Renal cortical epithelial cell (primary cell): ENCODE data around the gene FOXL3. TPM values are rescaled to one million over a fixed set of nuclear protein-coding genes. Genes with fewer than 3 reads are reported as not detected.
"Not testable (repeated sequence)": the region's sequence is repeated elsewhere in the genome, so short reads cannot be mapped to it uniquely, and the experiment has no call there.

Experiments
- DNase-seq: peaks from one replicate; pipeline ENCODE4 v3.0.0-alpha.2; 2011; ENCODE audit warnings: low read depth
- total RNA-seq: library from RNA; depleted of rRNA; stranded (reverse); fragments of >200 nt; gene quantifications from 2 replicates; pipeline ENCODE4 v1.2.3, GENCODE V29; 2014

FOXL3 gene
- not detected in 2 replicates for total RNA-seq

GRCh38 chr7:289756-290553 lies at the start of gene FOXL3:
TSS of gene FOXL3 (plus strand) at chr7:290170. CDS start at chr7:290170, 0 bp downstream.
- no peak for DNase-seq

DNA sequence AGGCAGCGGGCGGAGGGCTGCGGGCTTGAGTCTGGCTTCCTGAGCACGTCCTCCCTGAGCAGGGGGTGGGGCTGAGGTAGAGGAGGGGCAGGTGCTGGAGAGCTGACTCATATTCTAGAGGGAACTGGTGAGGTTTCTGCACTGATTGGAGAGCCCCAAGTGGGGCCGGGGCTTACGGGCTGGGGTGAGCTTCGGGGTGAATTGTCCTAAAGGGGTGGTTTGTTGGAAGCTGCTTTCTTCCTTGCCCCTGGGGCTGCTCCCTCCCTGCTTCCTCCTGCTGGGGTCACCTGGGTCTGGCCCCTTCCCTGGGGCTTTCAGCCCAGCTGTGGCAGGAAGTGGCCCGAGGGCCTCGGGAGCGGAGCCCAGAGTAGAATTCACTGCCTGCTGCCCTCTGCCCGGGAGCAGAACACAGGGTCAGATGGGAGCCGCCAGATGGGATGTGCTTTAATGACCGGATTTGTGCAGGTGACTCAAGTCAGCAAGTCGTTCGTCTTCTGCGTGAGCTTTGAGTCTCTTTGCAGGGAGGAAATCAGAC lies 49.0 kb upstream of the FOXL3 start:
- peak; percentile 63 for DNase-seq

DNA sequence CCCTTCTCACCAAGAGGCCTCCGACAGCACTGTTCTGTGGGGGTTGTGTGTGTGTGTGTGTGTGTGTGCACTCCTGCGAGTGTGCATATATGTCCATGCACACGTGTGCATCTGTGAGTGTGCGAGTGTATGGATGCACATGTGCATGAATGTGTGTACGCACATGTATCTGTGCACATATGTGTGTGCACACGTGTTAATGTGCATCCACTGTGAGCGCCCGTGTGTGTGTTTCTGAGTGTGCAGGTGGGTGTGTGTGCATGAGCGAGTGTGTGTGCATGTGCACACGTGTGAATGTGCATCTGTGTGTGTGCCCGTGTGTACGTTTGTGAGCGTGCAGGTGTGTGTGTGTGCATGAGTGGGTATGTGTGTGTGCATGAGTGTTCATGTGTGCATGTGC lies 48.5 kb upstream of the FOXL3 start:
- no peak for DNase-seq

DNA sequence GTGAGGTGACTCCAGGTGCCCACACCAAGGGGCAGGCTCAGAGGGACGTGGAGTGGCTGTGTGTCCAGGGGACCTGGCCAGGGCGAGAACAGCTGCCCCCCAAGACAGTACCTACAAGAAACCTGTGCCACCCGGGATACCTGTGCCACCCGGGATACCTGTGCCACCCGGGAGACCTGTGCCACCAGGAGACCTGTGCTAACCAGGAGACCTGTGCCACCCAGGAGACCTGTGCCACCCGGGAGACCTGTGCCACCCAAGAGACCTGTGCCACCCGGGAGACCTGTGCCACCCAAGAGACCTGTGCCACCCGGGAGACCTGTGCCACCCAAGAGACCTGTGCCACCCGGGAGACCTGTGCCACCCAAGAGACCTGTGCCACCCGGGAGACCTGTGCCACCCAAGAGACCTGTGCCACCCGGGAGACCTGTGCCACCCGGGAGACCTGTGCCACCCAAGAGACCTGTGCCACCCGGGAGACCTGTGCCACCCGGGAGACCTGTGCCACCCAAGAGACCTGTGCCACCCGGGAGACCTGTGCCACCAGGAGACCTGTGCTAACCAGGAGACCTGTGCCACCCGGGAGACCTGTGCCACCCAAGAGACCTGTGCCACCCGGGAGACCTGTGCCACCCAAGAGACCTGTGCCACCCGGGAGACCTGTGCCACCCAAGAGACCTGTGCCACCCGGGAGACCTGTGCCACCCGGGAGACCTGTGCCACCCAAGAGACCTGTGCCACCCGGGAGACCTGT lies 47.0 kb upstream of the FOXL3 start:
- not testable (repeated sequence) for DNase-seq

- not testable (repeated sequence) for DNase-seq
Measured at GRCh38 chr7:243580-243978, 46.4 kb upstream of the FOXL3 start.

GRCh38 chr7:244974-245373 lies 45.0 kb upstream of the FOXL3 start:
- no peak for DNase-seq

DNA sequence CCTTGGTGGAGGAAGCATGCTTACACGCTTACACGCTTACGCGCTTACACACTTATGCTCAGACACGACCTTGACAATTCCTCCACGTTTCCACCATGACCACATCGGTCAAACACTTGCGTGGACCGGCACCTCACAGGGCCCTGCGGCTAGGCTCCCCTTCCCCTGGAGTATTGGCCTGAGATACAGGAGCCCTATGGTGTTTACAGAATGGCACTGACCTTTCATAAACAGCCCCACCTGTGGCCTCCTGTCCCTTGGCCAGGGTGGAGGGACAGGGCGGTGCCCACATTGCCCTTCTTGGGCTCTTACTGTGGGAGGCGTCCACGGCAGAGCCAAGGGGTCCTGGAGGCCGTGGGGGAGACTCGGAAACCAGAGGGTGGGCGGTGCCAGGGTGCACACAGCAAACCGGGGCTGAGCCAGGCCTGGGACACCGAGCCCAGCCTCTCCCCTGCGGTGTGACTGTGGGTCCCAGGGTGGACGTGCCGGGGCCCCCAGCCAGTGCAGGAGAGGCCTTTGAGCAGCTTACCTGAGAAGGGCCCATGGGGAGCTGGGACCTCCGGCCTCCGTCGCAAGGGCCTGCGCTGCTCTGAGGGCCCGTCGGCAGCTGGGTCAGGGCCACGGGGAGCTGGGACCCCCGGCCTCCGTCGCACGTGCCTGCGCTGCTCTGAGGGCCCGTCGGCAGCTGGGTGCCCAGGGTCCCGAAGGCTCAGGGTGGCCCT lies 44.2 kb upstream of the FOXL3 start:
- DNase-seq, result no peak

DNA sequence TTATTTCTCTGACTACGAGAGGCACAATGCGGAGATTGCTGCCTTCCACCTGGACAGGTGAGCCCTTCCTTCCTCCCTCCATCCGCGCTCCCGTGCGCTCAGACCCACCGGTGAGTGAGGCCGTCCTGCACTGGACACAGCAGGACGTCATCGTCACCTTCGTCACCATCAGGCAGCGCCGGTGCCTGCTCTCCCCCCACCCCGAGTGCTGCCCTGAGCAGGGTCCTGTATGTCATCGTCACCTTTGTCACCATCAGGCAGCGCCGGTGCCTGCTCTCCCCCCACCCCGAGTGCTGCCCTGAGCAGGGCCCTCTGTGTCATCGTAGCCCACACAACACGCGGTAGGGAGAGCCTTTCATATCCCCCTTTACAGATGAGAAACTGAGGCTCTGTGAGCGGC lies 43.5 kb upstream of the FOXL3 start:
- DNase-seq, result no peak

GRCh38 chr7:247181-247580 lies 42.8 kb upstream of the FOXL3 start:
- DNase-seq, result no peak

DNA sequence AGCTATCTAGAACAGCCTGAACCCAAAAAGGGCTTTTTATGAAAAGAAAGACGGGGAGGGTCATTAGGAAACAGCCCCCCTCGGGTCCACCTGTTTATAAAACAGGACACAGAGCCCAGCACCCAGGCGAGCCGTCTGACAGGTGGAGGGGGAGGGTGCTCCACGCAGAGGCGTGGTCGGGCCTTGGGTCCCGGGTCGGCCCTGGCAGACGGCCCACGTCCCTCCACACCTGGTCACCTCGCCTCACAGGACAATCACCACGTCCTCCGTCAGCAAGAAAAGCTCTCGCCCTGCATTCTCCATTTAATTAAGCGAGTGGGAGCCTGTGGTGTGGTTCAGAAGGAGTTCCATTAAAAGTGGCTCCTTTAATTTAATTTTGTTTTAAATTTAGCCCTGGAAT lies 42.3 kb upstream of the FOXL3 start:
- no peak for DNase-seq

DNA sequence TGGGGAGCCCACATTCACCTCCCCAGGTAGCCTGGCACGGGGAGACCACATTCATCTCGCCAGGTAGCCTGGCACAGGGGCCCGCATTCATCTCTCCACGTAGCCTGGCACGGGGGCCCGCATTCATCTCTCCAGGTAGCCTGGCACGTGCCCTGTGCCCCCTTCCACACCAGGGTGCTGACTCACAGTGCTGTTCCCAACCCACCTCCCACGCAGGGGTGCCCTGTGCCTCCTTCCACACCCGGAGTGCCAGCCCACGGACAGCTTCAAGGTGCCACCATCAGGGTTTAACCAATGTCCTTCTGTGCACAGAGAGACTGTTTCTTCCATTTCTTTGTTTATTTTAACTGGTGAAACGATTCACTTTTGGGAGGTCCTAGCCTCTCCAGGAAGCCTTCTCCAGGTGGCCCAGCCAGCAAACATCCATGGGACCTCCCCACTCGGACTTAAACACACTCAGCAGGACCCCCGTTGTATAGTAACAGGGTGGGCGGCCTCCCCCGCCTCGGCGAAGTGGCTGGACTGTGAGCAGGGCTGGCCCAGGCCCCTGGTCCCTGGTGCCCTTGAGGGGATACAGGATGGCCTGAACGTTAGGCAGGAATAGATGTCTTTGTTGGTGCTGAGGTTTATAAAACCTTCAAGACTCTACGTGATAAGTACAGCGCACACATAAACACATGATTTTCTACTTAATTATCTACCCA lies 41.1 kb upstream of the FOXL3 start:
- DNase-seq, result no peak

GRCh38 chr7:249989-250388 lies 40.0 kb upstream of the FOXL3 start:
- DNase-seq, result no peak

DNA sequence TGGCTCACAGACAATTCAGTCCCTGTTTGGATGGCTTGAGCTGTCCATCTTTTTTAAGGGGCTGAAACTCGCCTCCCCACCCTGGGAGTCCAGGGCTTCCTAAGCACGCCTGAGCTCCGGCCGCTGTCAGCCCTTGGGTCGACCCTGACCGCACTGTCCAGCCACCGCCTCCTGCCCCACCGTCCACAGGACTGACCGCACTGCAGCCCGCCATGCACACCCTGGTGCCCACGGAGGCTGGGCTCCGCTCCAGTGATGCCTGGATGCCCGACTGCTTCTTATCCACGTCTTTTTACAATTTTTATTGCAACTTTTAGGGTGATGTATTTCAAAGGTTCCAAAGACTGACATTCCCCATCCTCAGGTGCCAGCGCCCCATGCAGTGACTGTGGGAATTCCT lies 39.4 kb upstream of the FOXL3 start:
- no peak for DNase-seq

- DNase-seq, result no peak
Measured at GRCh38 chr7:251005-251404, 39.0 kb upstream of the FOXL3 start.

DNA sequence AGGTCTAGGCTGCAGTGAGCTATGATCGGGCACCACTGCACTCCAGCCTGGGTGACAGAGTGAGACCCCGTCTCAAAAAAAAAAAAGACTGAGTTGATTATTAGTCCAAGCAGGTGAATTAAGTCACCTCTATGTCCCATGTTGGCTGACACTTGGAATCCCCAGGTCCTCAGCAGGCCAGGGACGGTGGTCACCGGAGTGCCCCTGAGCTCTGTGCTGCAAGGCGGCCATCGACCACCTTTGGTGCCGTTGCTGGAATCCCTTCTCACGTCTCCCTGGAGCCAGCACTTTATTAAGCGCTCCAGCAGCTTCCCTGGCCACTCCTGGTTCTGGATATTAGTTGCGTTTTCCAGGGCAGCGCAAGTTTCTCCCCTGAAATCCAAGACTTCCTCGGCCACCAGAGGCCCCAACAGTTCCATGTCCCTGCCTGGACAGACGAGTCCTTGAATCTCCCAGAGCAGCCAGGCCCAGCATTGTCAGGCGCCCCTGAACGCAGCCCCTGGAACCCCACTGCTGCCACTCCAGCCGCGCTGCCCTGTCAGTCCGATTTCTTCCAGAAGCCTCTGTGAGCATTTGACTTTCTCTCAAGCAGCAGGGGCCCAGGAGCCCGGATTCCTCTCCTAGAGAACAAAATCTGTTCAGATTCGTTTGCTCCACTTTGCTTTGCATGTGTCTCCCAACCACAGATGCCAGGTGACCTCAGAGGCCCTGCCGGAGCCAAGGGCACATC lies 38.4 kb upstream of the FOXL3 start:
- no peak for DNase-seq

DNA sequence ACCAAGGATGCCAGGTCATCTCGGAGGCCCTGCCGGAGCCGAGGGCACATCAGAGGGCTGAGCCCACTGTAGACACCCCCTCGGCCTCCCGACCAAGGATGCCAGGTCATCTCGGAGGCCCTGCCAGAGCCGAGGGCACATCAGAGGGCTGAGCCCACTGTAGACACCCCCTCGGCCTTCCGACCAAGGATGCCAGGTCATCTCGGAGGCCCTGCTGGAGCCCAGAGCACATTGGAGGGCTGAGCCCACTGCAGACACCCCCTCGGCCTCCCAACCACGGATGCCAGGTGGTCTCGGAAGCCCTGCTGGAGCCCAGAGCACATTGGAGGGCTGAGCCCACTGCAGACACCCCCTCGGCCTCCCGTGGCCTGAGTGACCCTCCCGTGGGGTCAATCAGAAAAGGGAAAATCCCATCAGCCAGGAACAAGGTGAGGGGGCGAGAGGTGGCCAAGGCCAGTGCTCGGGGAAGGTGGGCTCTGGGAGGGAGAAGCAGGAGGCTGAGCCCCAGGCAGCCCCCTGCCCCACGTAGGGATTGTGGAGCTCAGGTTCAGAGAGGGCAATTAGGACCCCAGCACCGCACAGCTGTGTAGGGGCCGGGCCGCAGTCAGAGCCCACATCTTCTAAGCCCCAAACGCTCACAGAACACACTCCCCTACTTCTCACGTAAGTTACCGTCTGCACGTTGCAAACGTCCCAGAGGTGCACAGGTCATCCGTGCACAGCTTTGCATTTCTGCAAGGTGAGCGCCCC lies 37.6 kb upstream of the FOXL3 start:
- DNase-seq, result no peak

GRCh38 chr7:252981-253380 lies 37.0 kb upstream of the FOXL3 start:
- no peak for DNase-seq

- DNase-seq, result no peak
Measured at GRCh38 chr7:253581-254336, 36.2 kb upstream of the FOXL3 start.

- no peak for DNase-seq
Measured at GRCh38 chr7:254337-255037, 35.5 kb upstream of the FOXL3 start.
